Measurements from ENCODE around the gene VPS8.
"Not testable (repeated sequence)": the region's sequence is repeated elsewhere in the genome, so short reads cannot be mapped to it uniquely, and the experiment has no call there.

The VPS8 gene

DNA sequence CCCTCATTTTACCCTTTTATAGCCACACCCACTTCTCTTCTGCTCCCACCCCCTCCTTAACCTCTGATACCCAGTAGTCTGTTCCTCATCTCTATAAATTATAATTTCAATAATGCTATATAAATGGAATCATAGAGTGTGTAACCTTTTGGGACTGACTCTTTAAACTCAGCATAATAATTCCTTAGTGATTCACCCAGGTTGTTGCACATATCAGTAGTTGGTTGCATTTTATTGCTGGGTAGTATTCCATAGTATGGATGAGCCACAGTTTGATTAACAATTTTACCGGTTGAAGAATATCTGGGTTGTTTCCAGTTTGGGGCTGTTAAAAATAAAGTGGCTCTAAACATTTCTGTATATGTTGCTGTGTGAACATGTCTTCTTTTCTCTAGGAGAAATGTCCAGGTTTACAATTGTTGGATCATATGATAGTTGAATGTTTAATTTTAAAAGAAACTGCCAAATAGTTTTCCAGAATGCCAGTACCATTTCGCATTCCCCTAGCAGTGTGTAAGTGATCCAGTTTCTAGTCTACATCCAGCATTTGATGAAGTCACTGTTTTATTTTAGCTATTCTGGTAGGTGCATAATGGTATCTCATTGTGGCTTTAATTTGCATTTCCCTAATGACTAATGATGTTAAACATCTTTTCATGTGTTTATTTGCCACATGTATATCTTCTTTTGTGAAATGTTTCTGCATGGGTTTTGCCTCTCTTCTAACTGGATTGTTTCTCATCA lies 68.5 kb downstream of the VPS8 start:
- DNase-seq: no peak

DNA sequence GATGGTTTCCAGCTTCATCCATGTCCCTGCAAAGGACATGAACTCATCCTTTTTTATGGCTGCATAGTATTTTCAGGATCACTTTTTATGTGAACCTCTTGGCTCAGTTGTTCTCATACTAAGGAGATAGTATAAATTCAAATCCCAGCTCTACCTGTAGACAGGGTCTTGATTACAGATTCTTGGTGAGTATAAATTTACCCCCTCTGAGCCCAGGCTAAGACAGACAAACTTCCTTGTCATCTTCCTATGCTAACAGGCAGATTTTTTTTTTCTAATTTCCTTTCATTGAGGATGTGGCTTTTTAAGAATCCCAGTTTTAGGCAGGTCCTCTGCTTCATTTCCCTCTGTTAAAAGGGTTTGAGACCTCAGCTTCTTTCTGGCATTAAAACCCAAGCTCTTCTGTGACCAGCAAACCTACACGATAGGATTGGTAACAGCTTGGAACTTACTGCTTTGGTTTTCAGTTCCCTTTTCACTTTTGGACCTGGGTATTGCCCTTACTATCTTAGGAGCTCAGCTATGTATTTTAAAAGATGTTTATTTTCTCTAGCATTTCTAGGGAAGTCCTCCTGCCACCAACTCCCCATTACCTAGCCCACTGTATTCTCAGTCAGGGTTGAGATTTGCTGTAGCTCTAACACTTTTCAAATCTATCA lies 72.5 kb downstream of the VPS8 start:
- no peak for DNase-seq

DNA sequence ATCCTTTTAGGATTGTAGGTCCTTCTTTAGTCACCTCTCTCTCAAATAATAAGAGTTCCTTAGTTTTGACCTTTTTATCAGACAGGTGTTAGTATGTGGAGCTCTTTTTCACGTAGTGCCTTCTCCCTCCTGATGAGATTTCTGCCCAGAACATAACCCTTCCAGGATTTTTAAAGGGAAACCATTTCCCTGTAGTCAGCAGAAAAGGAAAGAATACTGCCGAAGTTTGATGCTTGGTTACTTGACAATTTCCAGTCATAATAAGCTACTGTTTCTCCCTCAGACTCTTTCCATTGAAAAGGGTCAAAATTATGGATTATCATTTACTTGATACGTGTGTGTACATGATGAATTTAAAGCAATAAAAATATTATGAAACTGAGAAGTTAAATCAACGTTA lies 73.1 kb downstream of the VPS8 start:
- DNase-seq: no peak

DNA sequence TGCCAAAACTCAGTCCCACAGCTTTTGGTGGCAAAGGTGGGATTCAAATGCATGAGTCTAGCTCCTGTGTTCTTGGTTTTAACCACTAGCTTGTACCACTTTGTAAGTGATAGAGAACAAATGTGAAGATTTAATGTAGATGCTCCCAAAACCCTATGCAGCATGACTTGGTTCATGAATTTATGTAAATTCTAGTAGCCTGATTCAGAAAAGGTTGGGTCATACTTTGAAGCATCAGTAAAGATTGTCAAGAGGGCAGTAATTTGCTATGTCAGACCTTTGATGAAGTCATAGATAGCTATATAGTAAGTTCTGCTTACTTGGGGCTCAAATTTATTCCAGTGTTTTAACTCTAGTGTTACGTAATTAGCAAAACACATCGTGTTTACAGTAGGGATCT lies 75.6 kb downstream of the VPS8 start:
- no peak for DNase-seq

DNA sequence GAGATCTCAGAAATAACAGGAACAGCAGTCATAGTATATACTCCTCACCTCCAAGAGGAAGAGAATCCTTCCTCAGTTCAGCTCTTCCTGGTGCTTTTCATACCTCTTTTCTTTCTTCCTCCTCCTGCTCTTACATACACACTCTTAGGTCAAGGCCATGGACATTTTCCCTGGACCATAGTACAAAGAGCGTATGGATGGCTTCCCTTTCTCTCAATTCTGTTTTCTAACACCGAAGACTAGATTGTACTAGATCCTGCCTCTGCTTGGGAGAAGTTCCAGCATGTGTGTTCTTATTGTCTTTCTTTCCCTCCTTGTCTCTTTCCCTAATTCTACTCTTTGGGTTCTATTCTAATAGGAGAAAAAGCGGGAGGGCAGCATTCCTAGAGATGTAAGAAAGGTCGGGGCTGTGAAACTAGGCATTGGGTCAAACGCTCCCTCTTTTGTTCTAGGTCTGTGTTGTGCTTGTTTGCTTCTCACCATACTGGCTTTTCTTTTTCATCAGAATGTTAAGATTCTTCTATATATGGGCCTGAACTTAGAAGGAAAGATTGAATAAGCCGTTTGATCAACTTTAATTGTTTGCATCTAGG lies 77.4 kb downstream of the VPS8 start:
- DNase-seq: no peak

DNA sequence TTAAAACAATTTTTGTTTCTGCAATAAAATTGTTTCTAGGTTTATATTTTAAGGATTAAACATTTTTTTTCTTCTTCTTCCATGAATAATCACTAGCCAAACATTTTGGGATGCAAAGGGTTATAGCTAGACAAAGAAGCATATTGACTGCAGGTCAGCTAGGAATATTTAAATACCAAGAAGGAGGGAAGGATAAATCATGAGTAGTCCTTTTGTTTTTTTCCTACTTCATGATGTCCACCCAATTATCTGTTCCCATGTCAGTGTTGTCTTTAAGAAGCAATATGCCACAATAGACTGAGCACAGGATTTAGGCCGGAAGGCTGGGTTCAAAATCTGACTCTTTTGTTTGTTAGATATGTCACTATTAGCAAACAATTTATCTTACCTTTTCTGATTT lies 82.1 kb downstream of the VPS8 start:
- no peak for DNase-seq

DNA sequence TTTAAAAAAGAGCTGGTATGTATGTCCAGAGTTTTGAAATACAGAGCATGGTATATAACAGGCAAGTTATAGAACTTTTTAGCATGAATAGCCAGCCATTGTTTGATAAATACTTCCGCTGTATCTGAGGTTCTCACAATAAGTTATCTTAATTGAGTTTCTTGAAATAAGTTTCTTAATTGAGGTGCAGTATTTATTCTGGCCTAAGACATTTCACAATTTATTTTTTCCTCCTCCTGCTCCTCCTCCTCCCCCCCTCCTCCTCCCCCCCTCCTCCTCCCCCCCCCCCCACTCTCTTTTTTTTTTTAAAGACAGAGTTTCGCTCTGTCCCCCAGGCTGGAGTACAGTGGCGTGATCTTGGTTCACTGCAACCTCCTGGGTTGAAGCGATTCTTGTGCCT lies 83.4 kb downstream of the VPS8 start:
- DNase-seq: no peak

DNA sequence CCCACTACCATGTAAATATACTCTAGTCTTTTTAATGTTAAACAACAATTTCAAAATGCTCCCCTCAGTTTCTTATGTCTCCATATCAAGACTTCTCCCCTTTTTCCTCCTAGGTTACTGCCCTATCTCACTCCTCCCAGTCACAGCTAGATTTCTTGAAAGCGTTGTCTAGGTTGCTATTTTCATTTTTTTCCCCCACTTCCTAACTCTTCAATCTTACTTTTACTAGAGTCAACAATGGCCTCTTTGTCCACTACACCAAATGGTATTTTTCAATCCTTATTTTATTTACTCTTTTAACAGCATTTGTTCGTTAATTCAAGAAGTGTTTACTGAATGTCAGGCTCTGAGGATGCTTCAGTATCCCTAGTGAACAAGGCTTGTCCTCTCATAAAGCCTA lies 84.4 kb downstream of the VPS8 start:
- DNase-seq: no peak

DNA sequence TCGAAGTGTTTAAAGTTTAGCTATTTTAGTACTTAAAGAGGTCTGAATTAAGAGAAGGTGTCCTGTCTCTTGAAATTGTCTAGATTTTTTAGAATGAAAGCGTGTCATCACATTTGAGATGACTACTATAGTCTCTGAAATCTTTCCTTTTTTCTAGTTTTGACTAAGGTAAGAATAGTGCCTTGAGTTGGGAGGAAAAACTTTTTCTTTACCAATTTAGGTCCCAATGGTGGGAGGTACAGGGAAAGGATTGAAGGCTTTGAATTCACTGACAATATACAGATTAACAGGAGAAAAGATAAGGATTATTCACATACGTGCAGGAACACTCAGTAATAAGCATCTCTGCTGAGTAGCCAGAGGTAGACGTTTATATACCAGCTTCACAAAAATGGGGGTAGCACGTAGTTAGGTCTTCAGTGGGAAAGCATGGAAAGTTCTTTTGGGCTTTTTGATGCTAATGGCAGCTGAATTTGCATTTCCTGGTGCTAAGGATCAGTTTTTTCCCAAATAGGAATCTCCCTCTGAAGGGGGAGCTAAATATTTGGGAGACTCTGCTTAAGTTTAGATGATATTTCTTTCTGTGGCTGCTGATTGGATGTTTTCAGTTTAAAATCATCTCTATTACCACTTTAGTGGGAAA lies 88.1 kb downstream of the VPS8 start:
- DNase-seq: no peak

DNA sequence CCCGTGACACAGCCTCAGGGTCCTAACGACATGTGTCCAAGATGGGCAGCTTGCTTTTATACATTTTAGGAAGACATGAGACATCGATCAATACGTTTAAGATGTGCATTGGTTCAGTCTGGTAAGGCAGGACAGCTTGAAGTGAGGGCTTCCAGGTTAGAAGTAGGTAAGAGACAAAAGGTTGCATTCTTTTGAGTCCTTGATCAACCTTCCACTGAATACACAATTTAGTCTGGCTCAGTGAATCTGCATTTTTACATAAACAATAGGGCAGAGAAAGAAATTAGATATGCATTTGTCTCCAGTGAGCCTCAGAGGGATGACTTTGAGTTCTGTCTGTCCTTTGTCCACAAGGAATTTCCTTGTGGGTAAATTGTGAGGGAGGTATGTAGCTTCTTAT lies 95.1 kb downstream of the VPS8 start:
- DNase-seq: not testable (repeated sequence)

DNA sequence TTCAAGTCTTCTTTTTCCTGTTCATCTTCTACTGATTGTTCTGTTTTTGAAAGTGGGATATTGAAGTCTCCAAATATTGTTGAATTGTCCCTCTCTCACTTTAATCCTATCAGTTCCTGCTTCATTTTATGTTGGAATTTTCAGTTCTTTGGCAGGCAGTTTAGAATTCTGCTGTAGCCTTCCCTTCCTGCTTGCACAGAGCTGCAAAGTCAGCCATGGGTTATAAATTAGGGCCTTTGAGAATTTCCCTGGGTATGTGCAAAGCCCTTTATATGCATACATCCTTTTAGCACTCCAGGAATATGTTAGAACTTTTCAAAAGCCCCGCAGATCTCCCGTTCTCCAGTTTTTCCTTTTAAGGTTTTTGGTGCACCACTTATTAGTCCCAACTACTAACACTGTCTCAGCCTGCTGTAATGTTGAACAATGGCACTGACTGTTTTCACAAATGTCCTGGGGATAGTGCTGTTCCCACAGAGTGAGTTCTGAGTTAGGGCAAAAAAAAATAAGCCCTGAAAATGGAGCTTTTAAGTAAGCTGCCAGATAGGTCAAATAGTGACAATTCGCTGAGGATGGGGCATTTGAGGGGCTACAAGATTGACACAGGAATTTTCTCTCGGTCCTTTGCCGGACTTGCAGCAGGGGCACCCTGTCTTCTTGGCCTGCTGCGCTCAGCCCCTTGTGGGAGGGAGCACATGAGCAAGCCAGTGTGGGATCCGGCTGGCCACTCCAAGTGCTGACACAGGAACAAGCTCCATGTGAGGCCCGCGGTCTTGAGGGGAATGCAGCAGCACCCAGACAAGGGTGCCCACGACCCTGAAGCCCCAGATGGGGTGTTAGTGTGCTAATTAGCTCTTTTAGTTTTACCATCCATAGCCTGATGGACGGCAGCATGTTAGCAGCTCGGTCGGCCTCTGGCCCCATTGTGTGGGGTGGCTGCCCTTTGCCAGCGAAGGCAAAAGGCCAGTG lies 96.0 kb downstream of the VPS8 start:
- no peak for DNase-seq

DNA sequence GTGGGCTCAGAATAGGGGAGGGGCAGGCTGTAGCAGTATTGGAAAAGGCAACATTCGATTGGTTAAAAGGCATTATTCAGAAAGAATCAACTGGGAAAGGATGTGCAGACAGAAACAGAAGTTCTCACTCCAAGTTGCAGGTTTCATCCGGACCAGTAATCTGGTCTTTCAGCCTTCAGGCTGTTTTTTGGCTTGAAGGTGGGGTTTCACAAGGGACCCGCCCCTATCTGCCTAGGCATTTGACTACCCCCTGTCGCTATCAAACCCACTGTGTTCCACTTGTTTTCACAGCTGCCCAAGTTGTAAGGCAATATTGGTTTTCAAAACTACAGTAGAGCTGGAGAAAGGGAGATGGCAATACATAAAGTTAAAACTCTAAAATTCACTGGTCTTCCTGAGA lies 96.9 kb downstream of the VPS8 start:
- DNase-seq: no peak

DNA sequence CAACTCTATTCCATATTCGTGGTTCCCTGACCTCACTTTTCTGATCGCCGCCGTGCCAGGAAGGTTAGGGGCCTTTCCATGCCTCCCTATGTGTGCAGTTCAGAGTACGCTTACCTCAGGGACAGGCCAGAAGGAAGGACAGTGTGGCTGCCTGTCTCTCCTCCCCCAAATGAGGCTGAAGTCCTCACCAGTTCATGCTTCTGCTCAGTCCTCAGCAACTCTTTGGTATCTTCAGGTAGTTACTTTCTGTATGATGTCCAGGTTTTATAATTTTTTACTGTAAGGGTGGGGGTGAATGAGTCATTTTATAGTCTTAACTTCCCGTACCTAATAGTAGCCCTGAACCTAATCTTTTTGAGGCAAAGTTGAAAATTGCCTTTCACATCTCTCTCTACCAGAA lies 98.7 kb downstream of the VPS8 start:
- DNase-seq: no peak

DNA sequence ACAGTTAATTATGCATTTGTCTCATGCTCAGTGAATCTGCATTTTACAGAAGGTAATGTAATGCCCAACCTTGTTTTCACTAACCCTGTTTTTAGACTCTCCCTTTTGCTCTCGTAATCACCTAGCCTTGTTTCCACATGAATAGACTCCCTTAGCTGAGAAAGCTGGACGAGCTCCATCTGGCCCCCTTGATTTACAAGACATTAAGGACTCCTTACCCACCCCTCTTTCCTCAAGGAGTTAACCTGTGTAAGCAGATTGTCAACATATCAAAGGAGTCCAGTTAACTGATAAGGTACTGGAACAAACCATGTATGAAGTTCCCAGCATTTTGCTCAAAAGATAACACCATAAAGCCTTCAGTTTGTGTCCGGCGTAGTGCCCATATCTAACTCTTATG lies 99.6 kb downstream of the VPS8 start:
- no peak for DNase-seq

DNA sequence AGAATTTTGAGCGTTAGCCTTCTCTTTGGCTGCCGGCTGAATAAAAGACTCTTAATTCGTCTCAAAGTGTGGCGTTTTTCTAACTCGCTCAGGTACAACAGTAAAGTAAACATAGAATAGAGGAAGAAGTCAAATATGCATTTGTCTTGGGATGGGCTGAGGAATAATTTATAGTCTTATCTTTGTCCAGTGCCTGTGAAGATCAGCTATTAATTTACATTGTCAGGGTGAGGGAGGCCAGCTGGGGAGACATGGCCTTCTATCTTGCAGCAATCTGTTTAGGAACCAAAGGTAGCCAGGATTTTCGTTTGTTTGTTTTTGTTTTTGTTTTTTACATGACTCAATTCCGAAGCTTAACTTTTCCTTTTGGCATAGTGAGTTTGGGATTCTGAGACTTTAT lies 100.2 kb downstream of the VPS8 start:
- DNase-seq: no peak

DNA sequence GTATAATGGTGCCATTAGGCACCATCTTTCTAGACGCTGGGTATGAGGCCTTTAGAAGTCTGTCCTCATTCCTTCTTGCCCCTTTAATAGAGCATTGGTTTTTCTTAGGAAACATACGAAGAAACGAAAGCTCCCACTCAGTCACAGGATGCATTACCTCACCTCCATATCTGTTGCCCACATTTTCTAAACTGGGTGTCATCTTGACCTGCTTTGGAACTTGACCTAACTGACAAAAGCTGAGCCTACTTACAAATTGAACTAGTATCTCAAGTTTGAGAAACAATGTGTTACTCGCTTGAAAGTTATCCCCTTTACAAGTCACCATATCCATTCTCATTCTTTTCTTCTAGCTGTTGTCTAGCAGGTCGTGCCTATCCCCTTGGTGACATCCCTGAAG lies 102.7 kb downstream of the VPS8 start:
- DNase-seq: no peak

DNA sequence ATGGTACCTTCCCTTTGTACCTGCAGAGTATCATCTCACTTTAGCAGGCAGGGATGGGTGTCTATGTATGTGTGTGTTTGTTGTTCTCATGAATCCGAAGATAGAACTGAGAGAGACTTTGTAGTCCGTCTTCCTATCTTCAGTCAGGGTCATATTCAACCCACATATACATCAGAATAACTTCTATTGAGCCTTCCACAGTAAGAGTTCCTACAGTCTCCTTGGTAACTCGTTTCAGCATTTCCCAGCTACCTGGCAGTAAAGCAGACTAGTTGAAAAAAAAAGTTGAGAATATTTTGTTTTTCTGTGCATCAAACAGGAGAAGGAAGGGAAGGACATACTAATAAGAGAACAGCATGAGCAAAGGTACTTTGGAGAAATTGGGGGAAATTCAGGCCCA lies 106.8 kb downstream of the VPS8 start:
- DNase-seq: no peak

DNA sequence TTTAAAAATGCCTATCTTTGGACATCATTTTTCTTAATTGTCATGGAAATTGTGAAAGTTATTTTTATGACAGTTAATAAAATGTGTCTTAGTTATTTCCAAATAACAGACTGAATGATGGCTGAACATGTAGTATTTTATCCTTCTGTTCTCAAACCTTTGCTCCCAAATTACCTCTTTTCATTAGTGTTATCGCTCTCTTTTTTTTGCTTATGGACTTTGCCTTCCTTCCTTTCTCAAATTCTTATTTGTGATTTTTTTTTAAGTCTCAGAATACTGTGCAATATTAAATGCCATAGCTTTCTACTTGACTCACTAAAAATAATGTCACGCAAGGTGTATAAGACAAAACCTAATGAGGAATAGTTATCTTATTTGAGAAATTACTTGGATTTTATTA lies 107.7 kb downstream of the VPS8 start:
- DNase-seq: no peak

DNA sequence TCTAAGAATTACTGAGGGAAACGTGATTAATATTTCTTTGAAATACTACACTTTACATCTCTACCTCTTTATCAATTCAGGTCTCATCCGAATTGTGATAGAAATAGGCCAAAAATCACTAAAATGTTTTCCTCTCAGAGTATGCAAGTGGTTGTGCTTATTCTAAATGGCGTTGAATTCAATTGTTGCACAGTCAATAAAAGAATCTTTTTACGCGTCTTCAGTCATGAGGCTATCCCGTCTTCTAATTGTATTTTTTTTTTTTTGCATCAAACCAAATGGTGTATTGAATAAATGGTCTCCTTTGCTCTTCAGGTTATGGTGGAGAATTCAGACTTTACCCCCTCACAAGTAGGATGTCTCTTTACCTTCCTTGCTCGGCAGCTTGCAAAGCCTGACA lies 112.6 kb downstream of the VPS8 start:
- no peak for DNase-seq

DNA sequence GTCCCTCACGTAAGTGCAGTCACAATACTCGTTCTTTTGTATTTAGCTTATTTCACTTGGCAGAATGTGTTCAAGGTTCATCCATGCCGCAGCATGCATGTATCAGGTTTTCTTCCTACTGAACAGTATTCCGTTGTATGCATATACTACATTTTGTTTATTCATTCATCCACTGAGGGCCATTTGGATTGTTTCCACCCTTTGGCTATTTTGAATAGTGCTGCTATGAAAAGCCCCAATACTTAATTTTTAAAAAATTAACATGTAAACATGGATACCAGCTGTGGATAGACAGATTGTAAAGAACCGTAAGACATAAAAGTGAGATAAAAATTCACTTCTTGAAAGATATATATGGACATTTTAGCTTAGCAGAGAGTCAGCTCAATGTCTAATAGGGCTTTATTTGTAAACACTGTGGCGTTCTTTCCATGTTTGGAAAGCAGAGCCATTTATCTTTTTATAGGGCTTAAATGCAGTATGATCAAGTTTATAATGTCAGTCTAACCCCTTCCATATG lies 115.9 kb downstream of the VPS8 start:
- no peak for DNase-seq

DNA sequence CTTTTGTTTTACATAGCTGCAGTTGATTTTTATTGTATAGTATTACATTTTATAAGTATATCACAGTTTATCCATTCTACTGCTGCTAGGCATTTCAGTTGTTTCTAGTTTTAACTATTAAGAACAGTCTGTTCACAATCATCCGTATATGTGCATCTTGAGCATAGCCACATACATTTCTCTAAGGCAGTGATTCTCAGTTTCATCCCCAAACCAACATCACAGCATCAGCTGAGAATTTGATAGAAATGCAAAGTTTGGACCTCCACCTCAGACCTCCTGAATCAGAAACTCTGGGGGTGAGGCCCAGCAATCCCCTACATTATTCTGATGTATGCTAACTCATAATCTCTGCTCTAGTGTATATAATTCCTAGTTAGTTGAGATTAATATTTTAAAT lies 120.8 kb downstream of the VPS8 start:
- DNase-seq: no peak

DNA sequence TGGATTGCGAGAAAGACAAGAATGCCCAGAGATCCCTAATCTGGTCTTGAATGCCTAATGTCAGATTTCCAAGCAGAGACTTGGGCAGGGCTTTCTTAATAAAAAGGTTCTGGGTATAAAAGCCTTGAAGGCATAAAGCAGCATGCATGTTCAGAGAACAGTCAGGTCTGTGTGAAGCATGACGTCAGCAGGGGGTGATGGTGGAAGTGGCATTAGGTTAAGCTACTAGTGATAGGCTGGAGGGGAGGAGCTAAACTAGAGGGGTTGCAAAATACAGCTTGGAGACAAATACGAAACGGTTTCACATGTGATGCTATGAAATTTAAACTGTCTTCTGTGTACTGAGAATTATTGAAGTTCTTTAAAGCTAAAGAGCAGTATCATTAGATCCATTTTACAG lies 125.6 kb downstream of the VPS8 start:
- DNase-seq: no peak

DNA sequence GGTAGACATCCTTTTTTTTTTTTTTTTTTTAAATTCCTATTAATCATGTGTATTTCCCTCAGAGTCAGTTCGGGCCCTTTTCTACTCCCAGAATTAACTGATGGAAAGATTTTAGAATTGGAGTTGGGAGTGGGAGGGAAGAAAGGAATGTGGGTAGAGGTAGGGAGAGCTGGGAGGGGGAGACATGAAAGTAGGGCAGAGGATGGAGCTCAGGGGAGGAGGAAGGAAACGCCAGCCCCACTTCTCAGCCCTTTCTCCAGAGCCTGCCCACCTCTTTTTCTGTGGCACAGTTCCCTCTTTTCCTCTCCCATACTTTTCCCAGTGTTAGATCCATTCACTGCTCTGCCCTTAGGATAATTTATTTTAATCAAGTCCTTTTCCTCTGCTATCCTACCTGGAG lies 129.4 kb downstream of the VPS8 start:
- no peak for DNase-seq
